C4-2B (cell line): ENCODE results near the gene ZBTB48.

Experiments used
- ZFX ChIP-seq: fragments of 450-650 bp; IDR thresholded peaks from 2 replicates; pipeline ENCODE4 v1.6.1; 2017
- TF ChIP-seq, protein P1 (sequence below): fragments of 450-650 bp; conservative IDR thresholded peaks from 2 replicates; pipeline ENCODE4 v1.5.1; 2017; ENCODE audit warnings: mild to moderate bottlenecking

DNA sequence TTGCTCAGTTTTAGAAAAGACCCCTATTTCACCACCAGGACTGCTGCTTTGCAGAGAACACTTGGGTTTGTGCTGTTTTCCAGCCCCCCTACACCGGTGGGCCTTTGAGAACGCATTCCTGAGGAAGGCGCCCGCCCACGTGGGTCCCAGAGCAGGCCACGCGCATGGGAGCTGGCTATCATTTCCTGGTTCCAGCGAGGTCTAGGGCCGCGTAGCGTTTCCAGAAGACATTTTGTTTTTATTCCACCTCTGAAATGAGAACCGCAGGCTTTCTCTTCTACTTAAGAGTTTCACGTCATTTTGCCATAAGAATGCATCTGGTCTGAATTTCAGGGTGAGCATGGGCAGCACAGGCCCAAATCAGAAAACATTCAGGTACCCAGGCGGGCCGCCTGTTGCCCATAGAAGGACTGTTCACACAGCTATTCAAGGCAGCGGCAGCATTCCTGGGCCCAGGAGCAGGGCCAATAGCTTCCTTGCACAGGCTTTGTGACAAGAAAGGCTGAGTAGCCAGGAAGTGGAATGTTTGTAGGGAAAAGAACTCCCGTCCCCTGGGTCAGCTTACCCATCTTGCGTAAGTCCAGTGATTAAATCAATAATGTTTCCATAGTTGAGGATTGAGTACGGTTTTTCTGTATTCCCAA is 24.2 kb downstream of the ZBTB48 start:
- TF ChIP-seq, protein P1, sequence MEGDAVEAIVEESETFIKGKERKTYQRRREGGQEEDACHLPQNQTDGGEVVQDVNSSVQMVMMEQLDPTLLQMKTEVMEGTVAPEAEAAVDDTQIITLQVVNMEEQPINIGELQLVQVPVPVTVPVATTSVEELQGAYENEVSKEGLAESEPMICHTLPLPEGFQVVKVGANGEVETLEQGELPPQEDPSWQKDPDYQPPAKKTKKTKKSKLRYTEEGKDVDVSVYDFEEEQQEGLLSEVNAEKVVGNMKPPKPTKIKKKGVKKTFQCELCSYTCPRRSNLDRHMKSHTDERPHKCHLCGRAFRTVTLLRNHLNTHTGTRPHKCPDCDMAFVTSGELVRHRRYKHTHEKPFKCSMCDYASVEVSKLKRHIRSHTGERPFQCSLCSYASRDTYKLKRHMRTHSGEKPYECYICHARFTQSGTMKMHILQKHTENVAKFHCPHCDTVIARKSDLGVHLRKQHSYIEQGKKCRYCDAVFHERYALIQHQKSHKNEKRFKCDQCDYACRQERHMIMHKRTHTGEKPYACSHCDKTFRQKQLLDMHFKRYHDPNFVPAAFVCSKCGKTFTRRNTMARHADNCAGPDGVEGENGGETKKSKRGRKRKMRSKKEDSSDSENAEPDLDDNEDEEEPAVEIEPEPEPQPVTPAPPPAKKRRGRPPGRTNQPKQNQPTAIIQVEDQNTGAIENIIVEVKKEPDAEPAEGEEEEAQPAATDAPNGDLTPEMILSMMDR, result no peak
- no peak for TF ChIP-seq ZFX
